Erythroblast (primary cell): ENCODE data around the gene CLASP1.

Experiments
- GATA1 ChIP-seq: IDR thresholded peaks from 2 replicates; pipeline ENCODE4 v1.6.1; 2011; ENCODE audit warnings: low read depth, mild to moderate bottlenecking, control low read depth, low read length, moderate library complexity
- POLR2A ChIP-seq: IDR thresholded peaks from 2 replicates; pipeline ENCODE4 v1.6.1; 2011; ENCODE audit warnings: mild to moderate bottlenecking, low read length

DNA sequence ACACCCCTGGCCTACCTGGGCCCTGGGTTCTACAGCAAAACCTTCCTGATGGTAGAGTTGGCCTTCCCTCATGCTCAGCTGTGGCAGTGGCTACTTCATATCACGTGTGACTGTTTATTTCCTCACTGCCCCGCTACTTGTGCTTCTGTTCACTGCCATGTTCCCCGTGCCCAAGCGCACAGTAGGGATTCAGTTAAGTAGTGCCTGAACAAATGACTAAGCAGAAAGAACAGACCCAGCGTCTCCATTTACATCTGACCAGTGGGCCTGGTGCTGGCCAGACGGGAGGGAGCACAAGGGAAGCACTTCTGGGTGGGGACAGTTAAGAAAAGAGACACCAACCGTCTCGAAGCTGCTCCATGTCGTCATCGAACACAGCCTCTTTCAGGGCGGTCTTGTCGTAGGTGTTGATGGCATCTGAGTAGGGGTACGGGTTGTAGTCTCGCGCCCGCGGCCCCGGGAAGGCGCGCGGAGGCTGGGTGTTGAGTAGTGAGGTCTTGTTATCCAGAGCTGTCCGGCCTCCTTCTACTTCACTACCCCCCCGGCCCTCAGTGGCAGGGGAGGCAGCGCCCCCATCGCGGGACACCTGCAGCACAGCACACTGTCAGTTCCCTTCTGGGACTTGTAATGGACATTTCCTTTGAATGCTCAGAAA is 281.9 kb downstream of the CLASP1 start:
- TF ChIP-seq POLR2A = no peak
- TF ChIP-seq GATA1 = no peak
